HG02642 (cell line): Measurements from ENCODE around the gene PTPRK.

Experiments used
- ATAC-seq: cut with Tn5 transposase; IDR thresholded peaks from one replicate; pipeline ENCODE4 v1.9.1; 2021; ENCODE audit warnings: mild to moderate bottlenecking; ENCODE audit not compliant: unreplicated experiment, poor library complexity

Gene PTPRK

DNA sequence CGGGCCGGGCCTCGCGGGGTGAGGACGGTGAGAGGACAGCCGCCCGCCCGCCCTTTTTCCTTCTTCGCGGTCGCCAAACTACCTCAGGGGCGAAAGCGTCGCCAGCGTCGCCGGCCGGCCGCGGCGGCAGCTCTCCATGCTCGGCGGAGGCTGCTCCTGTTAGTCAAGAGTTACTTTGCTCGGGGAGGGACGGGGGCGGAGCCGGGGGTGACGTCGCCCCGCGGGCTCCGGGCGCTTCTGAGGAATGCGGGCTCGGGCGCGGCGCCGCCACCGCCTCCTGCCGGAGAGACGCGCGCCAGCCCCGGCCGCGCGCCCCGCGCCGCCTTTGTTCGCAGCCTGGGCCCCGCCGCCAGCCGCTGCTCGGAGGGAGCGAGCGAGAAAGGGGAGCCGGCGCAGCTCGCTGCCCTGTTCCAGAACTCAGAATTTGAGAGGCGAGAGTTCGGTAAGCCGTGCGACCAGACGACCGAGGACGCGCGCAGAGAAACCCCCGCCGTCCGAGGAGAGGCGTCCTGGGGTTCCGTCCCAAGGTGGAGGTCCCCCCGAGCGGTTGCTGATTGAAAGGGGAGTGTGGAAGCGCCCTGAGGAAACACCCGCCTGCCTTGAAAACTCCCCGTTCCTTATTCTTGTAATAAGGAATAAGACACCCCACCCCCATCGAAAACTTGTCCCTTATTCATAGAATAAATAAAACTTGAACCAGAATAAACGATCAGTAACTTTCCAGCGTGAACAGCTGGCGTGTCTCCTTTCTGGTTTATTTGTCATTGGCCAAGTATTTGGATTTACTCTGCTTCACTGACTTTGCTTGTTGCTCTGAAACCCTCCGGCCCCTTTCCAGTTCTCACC lies at the start of gene PTPRK:
PTPRK (minus strand) TSS at position 164 of the 846 bp plus-strand sequence. CDS start 241 bp downstream, outside the sequence.
- peak; percentile 91 for ATAC-seq

DNA sequence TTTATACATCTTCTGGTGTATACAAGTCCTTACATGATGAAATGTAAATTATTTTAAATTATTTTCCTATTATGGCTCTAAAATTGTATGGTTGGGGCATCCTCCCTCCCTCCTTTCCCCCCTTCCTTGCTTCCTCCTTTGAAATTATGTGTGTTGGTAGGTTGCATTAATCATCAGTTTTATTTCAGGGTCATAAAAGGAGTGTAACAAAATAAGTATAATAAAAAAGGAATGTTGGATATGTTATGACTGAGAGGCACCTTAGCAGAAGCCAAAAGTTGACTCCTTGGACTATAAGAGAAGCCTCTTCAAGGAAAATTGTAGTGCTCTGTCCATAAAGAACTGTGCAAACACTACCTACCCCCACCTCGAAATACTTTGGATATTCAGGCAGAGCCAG lies 46.6 kb upstream of the PTPRK start:
- no peak for ATAC-seq

DNA sequence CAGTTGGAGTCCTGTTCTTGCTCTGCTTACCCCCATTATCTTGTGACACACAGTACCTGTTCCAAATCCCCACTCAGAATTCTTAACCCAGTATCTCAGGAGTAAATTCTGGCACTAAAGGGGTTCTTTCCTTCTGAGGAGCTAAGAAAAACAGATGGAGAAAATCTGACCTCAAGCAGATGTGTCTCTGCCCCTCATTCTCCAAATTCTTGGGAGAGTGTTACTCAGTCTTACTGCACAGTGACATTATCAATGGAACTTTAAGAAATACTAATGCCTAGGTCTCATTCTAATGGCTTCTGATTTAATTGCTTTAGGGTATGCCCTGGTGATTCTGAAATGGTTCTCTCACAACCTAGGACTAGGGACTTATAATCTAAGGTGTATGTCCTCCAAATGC lies 40.6 kb upstream of the PTPRK start:
- no peak for ATAC-seq

DNA sequence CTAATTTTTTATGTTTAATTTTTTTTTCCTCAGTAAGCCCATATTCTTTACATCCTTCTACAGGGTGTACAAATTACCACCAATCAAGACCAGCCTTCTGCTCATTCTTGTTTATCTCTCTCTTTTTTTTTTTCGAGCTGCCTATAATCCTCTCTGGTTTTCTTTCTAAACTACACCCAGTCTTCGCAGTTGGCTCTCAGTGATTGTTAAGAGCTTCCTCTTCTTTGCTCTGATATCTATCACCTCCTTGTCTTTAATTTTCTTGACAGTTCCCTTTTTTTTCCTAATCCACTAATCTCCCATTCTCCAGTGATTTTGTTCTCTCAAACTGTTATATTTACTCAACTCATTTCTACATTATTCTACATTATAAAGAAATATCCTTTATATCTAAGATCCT lies 38.5 kb upstream of the PTPRK start:
- no peak for ATAC-seq

DNA sequence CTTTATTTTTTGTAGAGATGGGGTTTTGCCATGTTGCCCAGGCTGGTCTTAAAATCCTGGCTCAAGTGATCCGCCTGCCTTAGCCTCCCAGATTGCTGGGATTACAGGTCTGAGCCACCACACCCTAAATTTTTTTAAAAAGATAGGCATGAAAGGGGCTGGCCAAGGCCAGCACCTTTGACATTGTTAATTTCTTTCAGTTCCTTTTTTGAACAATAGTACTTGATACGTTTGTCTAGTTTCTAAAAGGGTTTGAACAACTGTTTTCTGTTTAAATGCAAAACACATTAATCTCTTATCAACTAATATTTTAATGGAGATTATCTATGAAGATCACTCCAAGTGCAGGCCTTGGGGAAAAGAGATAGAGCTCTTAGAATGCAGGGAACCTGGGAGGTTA lies 37.6 kb upstream of the PTPRK start:
- ATAC-seq = no peak

DNA sequence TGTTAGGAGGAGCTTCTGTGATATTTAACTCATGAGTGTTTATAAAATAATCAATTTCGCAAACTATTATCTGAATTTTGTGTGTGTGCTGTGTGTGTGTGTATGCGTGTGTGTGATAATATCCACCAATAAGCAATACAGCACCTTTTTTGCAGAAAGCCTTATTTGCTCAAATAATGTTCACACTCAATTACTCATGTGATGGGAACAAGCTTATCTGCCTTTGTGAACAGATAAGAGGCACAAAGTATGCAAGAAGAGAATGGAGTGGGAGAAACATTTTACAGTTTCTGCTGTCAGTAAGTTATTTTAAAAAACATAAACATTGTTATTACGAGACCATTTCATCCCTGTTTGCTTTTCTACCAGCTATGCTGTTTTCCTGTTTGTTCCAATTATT lies 36.7 kb upstream of the PTPRK start:
- ATAC-seq = no peak

DNA sequence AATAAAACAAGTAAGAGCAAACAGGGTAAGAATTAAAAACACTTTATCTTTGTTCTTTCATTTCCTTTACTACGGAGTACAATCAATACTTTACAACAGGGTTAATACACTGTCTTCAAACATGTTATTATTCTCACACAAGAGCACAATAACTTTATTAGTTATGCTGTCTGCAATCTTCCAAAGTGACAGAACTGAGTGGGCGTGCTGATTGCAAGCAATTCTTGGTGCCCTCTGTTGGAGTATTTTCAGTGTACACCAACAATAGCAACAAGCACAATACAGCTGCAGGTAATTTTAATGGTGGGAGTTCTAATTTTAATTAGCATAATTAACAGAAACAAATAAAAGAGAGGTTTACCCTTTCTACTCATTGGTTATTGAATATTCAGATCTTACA lies 33.9 kb upstream of the PTPRK start:
- no peak for ATAC-seq

DNA sequence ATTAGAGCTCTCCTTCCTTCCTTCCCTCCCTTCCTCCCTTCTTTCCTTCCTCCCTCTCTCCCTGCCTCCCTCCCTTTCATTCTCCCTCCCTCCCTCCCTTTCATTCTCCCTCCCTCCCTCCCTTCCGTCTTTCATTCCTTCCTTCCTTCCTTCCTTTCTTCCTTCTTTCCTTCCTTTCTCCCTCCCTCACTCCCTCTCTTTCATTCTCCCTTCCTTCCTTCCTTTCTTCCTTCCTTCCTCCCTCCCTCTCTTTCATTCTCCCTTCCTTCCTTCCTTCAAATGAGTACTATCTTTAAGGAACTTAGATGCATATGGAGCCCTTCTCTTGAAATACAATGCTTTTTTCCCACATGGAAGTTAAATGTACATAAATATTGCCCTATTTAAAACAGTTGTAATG lies 20.9 kb upstream of the PTPRK start:
- ATAC-seq = no peak

DNA sequence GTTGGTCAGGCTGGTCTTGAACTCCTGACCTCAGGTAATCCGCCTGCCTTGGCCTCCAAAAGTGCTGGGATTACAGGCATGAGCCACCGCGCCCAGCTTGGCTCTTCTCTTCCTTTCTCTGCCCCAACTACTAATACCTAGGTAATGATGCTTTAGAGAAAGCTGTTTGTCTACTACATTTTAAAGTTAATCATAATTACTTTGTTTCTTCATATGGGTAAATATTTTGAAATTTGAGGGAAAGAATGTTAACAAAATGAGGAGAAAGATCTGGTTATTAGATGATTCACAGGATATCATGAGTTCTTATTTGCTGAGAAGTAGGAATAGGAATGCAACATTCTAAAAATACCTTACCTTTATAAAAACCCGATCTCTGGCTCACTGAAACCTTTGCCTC lies 18.4 kb upstream of the PTPRK start:
- ATAC-seq = no peak

DNA sequence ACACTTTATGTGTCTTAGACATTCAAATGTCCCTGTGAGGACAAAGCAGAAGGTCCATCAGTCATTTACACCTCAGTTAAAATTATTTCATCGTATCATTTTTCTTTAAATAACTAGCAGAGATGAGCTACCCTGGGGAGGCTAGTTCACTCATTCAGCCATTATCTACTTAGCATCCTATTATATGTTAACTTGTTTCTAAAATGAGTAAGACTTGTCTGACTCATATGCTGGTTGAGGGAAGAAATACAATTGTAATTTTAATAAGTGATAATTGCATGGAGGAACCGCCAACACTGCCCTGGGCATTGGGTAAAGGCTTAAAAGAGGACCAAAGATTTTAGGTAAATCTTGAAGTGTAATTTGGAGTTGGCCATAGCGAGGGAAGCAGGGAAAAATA lies 12.4 kb upstream of the PTPRK start:
- ATAC-seq = no peak

DNA sequence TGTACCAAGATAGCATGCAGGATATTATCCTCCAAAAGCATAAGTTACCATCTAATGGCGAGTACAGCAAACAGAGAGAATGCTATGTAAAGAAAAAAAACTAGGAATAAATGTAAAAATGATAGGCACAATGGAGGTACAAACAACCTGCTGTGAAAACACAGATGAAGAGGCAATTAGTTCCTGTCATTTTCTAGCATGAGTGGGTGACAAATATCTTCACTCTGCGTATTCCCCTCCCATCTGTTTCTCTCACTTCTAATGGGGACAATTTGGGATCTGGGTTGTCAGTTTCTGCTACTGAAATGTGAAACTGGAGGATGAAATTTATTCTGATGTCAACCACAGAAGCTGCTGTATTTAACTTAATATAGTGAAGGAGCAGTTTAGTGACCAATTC lies 11.7 kb upstream of the PTPRK start:
- no peak for ATAC-seq

DNA sequence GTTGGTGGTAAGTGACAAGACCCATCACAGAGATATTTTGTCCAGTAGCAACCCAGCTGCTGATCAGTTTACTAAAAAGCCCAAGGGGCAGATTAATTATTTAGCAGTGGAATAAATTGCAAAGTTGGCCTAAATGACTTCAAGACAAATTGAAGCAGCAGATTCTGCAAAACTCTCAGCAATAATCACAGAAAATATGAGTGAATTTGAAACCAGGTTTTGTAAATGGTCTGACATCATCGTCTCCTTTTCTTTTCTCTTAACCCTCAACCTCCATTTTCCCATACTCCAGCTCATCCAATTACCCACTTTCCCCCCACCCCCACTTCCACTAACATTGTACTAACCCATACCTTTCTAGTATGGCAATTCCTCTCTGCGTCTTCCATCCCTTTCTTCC lies 11.3 kb upstream of the PTPRK start:
- ATAC-seq = no peak

DNA sequence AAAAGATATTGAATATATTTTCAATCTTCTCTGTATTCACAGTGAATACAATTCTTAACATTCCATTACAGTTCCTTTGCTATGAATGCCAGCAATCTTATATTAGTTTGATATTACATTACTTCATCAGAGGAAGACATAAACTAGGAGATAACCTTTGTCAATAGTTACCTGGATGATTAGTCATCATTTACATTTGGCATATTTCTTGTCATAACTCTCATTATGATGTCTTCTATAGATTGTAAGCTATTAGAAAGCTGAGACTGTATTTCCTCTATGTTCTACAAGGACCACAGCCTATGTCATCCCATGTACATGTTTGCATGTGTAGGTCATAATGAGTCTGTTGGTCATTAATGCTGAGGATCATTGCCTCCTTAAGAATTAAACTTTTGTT lies 7.8 kb upstream of the PTPRK start:
- ATAC-seq = no peak

DNA sequence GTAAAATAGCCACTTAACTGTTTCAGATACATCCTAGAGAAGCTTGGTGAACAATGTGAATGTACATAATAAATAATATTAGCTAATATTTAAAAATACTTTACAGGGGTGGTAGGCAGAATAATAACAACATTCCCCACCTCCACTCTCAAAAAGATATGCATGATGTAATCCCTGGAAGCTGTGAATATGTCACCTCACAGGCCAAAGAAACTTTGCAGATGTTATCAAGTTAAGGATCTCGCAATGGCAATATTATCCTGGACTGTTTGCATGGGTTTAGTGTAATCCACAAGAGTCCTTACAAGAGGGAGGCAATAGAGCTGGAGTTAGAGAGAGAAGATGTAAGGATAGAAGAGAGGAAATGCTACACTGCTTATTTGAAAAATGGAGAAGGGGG lies 7.0 kb upstream of the PTPRK start:
- no peak for ATAC-seq

DNA sequence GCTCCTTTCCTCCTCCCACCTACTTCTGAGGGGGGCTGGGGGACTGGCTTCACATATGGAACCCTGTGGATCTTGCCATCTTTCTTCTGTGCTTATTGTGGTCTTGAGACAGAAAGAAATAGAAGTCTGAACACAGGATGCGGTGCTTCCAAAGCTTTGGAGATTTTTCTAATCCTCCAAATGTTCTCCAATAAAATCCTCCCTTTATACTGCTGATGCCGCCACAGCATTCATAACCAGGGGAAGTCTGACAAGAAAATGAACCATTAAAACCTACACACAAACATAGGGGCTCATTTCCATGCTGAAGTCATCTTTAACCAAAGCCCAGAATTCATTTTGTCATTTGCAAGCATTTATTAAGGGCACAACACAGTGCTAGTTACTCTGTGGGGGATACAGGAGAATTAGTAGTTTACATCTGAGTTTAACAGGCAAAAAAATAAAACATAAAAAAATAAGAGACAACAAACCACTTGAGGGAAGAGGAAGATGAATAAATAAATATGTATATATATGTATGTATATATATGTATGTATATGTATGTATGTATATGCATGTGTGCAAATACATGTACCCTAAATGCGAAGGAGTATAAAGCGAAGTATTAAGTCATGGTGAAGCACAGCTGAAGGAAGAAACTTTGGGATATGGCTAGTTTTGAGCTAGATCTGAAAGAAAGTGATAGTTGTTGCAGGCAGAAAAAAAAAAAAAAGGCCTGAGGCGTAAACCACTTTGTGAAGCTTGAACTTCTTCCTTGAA lies 5.9 kb upstream of the PTPRK start:
- no peak for ATAC-seq

DNA sequence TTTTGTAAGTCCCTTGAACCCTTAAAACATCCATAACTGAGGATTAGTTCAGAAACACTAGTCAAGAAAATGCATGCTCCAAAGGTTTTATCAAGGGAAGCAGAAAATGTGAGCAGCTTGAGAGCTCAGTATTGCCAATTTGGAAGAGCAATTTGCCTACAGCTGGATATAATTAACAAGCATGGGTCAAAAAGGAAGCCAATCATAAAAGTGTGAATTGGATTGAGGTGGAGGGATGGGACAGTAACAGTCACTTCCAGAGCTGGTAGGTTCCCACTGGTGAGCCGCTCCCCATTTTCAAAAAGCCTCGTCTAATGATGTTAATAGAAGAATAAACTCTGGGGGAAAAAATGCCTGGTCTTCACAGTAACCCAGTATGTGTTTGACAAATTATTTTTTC lies 5.0 kb upstream of the PTPRK start:
- ATAC-seq = no peak

DNA sequence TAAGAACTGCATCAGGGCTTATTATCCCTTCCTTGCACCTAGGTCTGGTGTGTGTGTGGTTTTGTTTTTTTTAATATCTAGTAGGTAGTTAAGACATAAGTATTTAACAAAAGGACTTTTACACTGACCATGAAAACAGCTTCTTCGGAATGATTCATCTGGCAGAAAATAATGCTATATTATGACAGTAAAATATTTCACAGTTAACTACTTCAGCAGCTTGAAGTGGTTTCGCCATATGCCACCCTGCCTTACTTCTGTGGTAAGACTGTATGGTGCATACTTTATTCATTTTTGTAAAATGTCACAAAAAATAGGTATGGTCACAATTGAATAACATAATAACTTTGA lies 858 bp upstream of the PTPRK start:
- no peak for ATAC-seq

DNA sequence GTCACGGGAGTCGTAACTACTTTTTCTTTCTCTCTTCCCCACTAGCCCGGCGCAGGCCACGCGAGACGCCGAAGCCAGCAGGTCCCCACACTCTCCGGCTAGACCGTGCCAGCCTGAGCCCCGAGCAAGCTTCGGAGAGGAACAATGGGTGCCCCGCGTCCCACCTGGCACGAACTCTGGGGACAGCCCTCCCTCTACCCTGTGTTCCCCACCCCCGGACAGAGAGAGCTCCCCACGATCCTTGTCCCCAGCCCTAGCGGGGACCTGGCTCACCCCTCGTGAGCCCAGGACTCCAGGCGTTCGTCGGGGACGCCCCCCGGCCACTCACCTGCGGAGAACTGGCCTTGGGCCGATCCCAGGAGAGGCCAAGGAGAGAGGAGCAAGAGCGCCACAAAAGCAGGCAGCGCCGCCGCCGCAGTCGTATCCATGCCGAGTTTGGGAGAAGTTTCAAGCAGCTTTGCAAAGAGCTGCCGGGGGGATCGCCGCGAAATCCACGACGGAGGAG lies 416 bp downstream of the PTPRK start:
- ATAC-seq = peak; percentile 25

DNA sequence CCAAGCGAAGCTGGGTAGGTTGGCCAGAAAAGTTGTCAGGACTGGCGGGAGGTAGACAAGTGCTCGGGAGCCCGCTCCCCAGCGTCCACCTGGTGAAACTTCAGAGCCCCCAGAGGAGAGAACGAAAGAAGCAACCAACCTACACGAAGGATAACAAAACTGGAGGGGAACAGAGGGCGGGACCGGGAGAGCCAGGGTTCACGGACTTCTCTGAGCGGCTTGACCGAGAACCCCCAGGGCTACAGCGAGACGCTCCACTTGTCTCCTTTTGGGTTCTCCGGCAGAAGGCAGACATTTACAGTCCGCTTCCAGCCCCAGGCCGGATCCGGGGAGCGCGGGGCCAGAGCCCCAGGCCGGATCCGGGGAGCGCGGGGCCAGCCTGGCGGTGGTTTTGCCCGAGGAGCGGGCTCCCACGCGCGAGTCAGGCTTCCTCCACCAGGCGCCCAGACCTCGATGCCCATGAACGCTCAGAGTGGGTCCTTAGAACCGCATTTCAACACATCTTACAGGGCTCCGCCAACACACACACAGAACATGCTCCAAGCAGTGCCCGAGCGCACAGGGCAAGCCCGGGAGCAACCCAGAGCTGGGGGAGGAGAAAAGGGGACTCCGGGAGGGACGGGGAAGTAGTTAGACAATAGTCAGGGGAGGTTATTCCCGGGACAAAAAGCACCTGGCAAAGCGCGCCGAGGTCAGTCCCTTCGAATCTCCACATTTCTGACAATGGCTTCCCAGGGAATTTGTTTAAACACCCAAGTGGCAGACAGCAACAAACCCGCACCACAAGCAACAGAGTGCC lies 1.1 kb downstream of the PTPRK start:
- ATAC-seq = peak; percentile 20

DNA sequence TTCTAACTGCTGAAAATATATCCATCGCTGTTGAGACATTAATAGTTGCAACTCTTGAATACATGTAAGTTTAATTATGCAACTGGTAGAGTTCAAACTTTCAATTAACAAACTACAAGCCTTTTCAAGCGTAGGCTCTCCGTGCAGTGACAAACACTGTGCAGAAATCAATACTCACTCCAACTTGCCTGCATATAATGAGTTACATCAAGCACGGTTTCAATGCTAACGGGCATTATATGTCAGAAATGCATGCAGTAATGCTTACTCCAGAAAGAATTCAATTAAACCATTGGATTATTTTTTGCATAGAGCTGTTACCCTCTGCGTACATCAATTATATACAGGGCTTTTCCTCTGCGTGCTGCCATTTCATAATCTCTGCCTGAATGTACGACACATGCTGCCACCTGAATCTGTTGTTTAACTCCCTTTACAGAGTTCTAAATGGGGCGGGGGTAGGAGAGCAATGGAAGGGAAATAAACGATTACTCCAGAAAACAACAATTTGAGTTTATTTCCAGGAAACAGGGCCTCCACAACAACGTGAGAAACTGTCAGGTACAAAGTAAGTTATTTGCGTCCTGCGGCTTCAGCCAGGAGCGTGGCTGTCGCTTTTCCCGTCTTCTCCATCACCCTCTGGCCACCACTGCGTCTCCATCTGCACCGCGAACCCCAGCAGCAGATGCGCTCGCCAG lies 1.8 kb downstream of the PTPRK start:
- no peak for ATAC-seq
